Progenitor cell of endocrine pancreas (in vitro differentiated cells): ENCODE measurements around the gene ERCC1. TPM values are rescaled to one million over a fixed set of nuclear protein-coding genes. Genes with fewer than 3 reads are reported as not detected.

Experiments used
- DNase-seq: peaks from one replicate; pipeline ENCODE4 v3.0.0; 2021; ENCODE audit warnings: low spot score; ENCODE audit not compliant: unreplicated experiment
- H3K27ac Mint-ChIP-seq: 2 replicates; pipeline ENCODE4 v1.8.0; 2021; ENCODE audit warnings: mild to moderate bottlenecking, moderate library complexity, mixed read lengths
- H3K27me3 Mint-ChIP-seq: 2 replicates; pipeline ENCODE4 v1.8.0; 2021; ENCODE audit warnings: mixed read lengths
- H3K36me3 Mint-ChIP-seq: 2 replicates; pipeline ENCODE4 v1.8.0; 2022; ENCODE audit warnings: mixed read lengths; ENCODE audit not compliant: insufficient read depth
- H3K4me1 Mint-ChIP-seq: 2 replicates; pipeline ENCODE4 v1.8.0; 2021; ENCODE audit warnings: low read depth, mixed read lengths
- H3K4me3 Mint-ChIP-seq: 2 replicates; pipeline ENCODE4 v1.8.0; 2021; ENCODE audit warnings: low read depth, mild to moderate bottlenecking, moderate library complexity, mixed read lengths
- H3K9me3 Mint-ChIP-seq: 2 replicates; pipeline ENCODE4 v1.8.0; 2021; ENCODE audit warnings: low read depth, mixed read lengths
- CTCF ChIP-seq: fragments of 200-600 bp; sonication (generic); IDR thresholded peaks from one replicate; pipeline ENCODE4 v1.5.0; 2021; ENCODE audit warnings: antibody characterized with exemption, mild to moderate bottlenecking; ENCODE audit not compliant: unreplicated experiment
- long read RNA-seq: library from polyadenylated mRNA; unstranded; transcript quantifications from one replicate; pipeline ENCODE4 v2.0.0, GENCODE V29; 2020
- total RNA-seq: library from RNA; stranded (reverse); gene quantifications from 2 replicates; pipeline ENCODE4 v1.2.1, GENCODE V29; 2021

Gene ERCC1
- 58.5 and 64.8 TPM in 2 replicates for total RNA-seq
- long read RNA-seq, transcript ERCC1-202 (10 exons, 3,828 nt): major isoform, 15 of 42 reads
- long read RNA-seq, transcript ERCC1-208 (10 exons, 1,453 nt): minor isoform, 7 of 42 reads
- long read RNA-seq, partial matches to known transcripts: 9 of 42 reads
- long read RNA-seq, other reads (novel, unspliced or antisense): 11 of 42 reads

DNA sequence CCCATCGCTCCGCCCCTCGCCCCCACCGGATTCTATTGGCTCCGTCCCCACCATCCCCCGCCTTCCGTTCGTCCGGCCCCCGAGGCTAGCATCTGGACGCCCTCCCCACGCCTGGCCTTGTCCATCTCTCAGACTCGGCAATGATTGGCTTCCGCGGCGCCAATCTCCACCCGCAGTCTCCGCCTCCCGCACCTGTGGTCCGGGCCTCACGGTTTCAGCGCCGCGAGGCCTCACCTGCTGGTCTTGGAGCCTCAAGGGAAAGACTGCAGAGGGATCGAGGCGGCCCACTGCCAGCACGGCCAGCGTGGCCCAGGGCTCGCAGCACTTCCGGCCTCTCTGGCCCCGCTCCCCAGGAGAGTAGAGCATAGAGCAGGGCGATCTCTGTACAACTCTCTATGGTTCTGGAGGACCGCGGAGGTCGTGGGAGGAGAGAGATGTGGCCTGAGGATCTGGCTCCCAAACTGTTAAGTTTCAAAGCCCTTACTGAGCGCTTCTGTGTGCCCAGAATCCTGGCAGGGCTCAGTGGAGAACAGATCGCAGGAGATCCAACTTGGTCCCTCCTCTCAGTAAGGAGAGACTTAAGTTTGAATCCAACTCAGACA lies at the start of gene ERCC1:
Gene ERCC1 (minus strand): TSS at position 329 of the 602 bp plus-strand sequence. CDS start 543 bp downstream, outside the sequence.
- peak within 1 kb of the TSS; percentile 75 for H3K4me3 Mint-ChIP-seq
- peak; percentile 96 for DNase-seq
- H3K9me3 Mint-ChIP-seq: no peaks in the 10 kb centered on the region
- peaks cover 19% of the 10 kb centered on the region for H3K4me1 Mint-ChIP-seq
- TF ChIP-seq CTCF: no peak
- peaks cover 4% of the 10 kb centered on the region for H3K27me3 Mint-ChIP-seq
- H3K36me3 Mint-ChIP-seq: peaks cover 4% of the 10 kb centered on the region
- peak within 1 kb of the TSS; percentile 94 for H3K27ac Mint-ChIP-seq

- no peak for DNase-seq
- H3K36me3 Mint-ChIP-seq: no peaks in the 10 kb centered on the region
- H3K9me3 Mint-ChIP-seq: no peaks in the 10 kb centered on the region
- H3K27ac Mint-ChIP-seq: no peak overlapping the region
- no peak for TF ChIP-seq CTCF
- peaks cover 19% of the 10 kb centered on the region for H3K4me1 Mint-ChIP-seq
- no peak overlapping the region for H3K4me3 Mint-ChIP-seq
- peaks cover 31% of the 10 kb centered on the region for H3K27me3 Mint-ChIP-seq
Observed at GRCh38 chr19:45473367-45473681, 49.6 kb upstream of the ERCC1 start.

- H3K9me3 Mint-ChIP-seq: no peaks in the 10 kb centered on the region
- H3K27me3 Mint-ChIP-seq: peaks cover 31% of the 10 kb centered on the region
- H3K4me3 Mint-ChIP-seq: peak overlapping the region; percentile 77
- peaks cover 19% of the 10 kb centered on the region for H3K4me1 Mint-ChIP-seq
- TF ChIP-seq CTCF: no peak
- peak overlapping the region; percentile 42 for H3K27ac Mint-ChIP-seq
- DNase-seq: no peak
- no peaks in the 10 kb centered on the region for H3K36me3 Mint-ChIP-seq
Observed at GRCh38 chr19:45472563-45473366, 49.0 kb upstream of the ERCC1 start.

DNA sequence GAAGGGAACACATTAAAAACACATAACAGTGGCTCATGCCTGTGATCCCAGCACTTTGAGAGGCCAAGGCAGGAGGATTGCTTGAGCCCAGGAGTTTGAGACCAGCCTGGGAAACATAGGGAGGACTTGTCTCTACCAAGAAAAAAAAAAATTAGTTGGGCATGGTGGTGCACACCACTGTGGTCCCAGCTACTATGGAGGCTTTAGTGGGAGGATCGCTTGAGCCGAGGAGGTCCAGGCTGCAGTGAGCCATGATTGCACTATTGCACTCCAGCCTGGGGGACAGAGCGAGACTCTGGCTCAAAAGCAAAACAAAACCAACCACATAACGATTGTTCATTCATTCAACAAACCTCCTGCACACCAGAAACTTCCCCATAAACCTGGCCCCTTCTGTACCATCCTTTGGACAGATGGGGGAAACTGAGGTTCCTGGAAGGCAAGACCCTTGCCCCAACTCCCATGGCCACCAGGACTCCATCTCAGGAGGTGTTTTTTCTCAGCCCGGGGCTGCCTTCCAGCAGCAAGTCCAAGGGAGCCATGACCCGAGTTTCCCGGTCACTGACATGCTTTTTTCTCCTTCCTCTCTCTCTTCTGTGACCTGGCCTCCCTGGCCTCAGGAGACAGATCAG lies 48.3 kb upstream of the ERCC1 start:
- H3K27me3 Mint-ChIP-seq: peaks cover 31% of the 10 kb centered on the region
- H3K4me3 Mint-ChIP-seq: peak overlapping the region; percentile 77
- no peaks in the 10 kb centered on the region for H3K36me3 Mint-ChIP-seq
- no peak overlapping the region for H3K27ac Mint-ChIP-seq
- no peaks in the 10 kb centered on the region for H3K9me3 Mint-ChIP-seq
- TF ChIP-seq CTCF: no peak
- DNase-seq: no peak
- peaks cover 19% of the 10 kb centered on the region for H3K4me1 Mint-ChIP-seq
